A673 (cell line): ENCODE results near the gene FMC1. TPM values are rescaled to one million over a fixed set of nuclear protein-coding genes. Genes with fewer than 3 reads are reported as not detected.

Experiments used
- BruUV-seq: library from RNA; stranded (reverse); fragments of 400-500 nt; replicated peaks from 2 replicates; lab custom pipeline; 2021; lab: Mats Ljungman, UMichigan
- CTCF ChIA-PET: fragments of 300-600 bp; sonication (Branson Sonifier 250); formaldehyde crosslinking; loops from one replicate; lab custom pipeline; 2022; ENCODE audit warnings: antibody characterized with exemption; lab: Charles Lee
- POLR2A ChIA-PET: fragments of 300-600 bp; sonication (Branson Sonifier 250); formaldehyde crosslinking; loops from one replicate; lab custom pipeline; 2022; ENCODE audit warnings: antibody characterized with exemption; ENCODE audit not compliant: low non-redundant PET; lab: Charles Lee
- DNase-seq: peaks from one replicate; pipeline ENCODE4 v3.0.0-alpha.2; 2015; ENCODE audit warnings: low spot score
- H3K27ac ChIP-seq: fragments of 200-600 bp; sonication (generic); 2 replicates; pipeline ENCODE4 v1.5.1; 2016; ENCODE audit warnings: mixed run types, low read depth, mild to moderate bottlenecking, mixed read lengths, antibody characterized with exemption, low read length; ENCODE audit not compliant: poor library complexity, severe bottlenecking
- H3K27me3 ChIP-seq: fragments of 200-600 bp; sonication (generic); replicated peaks from 2 replicates; pipeline ENCODE4 v1.6.1; 2017; ENCODE audit warnings: mixed run types, low read depth, mild to moderate bottlenecking, mixed read lengths, antibody characterized with exemption, low read length; ENCODE audit not compliant: insufficient read depth, poor library complexity
- H3K36me3 ChIP-seq: fragments of 200-600 bp; sonication (generic); 2 replicates; pipeline ENCODE4 v1.6.1; 2016; ENCODE audit warnings: mixed run types, mild to moderate bottlenecking, mixed read lengths, antibody characterized with exemption, low read length; ENCODE audit not compliant: insufficient read depth, poor library complexity, severe bottlenecking
- H3K4me1 ChIP-seq: fragments of 200-600 bp; sonication (generic); 2 replicates; pipeline ENCODE4 v1.6.1; 2017; ENCODE audit warnings: mixed run types, mild to moderate bottlenecking, mixed read lengths, antibody characterized with exemption, low read length; ENCODE audit not compliant: insufficient read depth, poor library complexity, severe bottlenecking
- H3K4me3 ChIP-seq: fragments of 200-600 bp; sonication (generic); 2 replicates; pipeline ENCODE4 v1.5.1; 2016; ENCODE audit warnings: low read depth, mixed run types, mild to moderate bottlenecking, mixed read lengths, low read length; ENCODE audit not compliant: poor library complexity, severe bottlenecking
- H3K9me3 ChIP-seq: fragments of 200-600 bp; sonication (generic); 2 replicates; pipeline ENCODE4 v1.6.1; 2016; ENCODE audit warnings: mixed run types, low read depth, mild to moderate bottlenecking, mixed read lengths, antibody characterized with exemption, low read length; ENCODE audit not compliant: poor library complexity, severe bottlenecking
- EZH2 ChIP-seq: fragments of 200-600 bp; sonication (generic); IDR thresholded peaks from 2 replicates; pipeline ENCODE4 v1.6.1; 2017; ENCODE audit warnings: borderline replicate concordance, low read depth, mild to moderate bottlenecking, mixed read lengths, antibody characterized with exemption, low read length; ENCODE audit not compliant: poor library complexity, severe bottlenecking
- intact Hi-C: fragments of 100-400 bp; cut with micrococcal nuclease; formaldehyde crosslinking; loops from one replicate; pipeline ENCODE4 v1.10.0; 2022; ENCODE audit not compliant: unreplicated experiment
- total RNA-seq: library from RNA; stranded (reverse); gene quantifications from 2 replicates; pipeline ENCODE4 v1.2.3, GENCODE V29; 2021
- TF ChIP-seq, protein P1 (sequence below): fragments of 300-800, 200-600 bp; sonication (generic); conservative IDR thresholded peaks from 2 replicates; pipeline ENCODE4 v1.5.1; 2017; ENCODE audit warnings: low read depth, mild to moderate bottlenecking, antibody characterized with exemption, low read length, moderate library complexity, mixed read lengths

Gene FMC1
- total RNA-seq, 1 experiment from 2014 or later = 11.5 TPM

DNA sequence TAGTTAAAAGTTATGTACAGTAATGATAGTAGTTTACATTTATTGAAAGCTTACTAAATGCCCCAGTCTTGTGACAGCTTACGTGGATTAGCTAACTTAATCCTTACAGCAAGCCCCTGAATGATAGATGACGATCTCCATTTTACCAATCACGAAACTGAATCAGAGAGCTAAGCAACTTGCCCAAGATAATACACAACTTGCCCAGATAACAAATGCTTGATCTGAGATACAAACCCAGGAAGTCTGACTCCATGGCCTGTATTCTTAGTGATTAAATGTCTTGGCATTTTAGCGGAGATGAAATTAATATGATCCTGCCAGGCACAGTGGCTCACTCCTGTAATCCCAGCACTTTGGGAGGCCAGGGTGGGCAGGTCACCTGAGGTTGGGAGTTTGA lies 46.9 kb upstream of the FMC1 start:
- ChIA-PET CTCF (no interaction called here), POLR2A (no interaction called here)
- Histone ChIP-seq H3K4me3 (no peak overlapping the region), H3K4me1 (no peaks in the 10 kb centered on the region), H3K36me3 (no peaks in the 10 kb centered on the region), H3K27me3 (no peaks in the 10 kb centered on the region), H3K9me3 (no peaks in the 10 kb centered on the region), H3K27ac (no peak overlapping the region)
- DNase-seq = no peak
- no TSS peak for BruUV-seq
- TF ChIP-seq, protein P1, sequence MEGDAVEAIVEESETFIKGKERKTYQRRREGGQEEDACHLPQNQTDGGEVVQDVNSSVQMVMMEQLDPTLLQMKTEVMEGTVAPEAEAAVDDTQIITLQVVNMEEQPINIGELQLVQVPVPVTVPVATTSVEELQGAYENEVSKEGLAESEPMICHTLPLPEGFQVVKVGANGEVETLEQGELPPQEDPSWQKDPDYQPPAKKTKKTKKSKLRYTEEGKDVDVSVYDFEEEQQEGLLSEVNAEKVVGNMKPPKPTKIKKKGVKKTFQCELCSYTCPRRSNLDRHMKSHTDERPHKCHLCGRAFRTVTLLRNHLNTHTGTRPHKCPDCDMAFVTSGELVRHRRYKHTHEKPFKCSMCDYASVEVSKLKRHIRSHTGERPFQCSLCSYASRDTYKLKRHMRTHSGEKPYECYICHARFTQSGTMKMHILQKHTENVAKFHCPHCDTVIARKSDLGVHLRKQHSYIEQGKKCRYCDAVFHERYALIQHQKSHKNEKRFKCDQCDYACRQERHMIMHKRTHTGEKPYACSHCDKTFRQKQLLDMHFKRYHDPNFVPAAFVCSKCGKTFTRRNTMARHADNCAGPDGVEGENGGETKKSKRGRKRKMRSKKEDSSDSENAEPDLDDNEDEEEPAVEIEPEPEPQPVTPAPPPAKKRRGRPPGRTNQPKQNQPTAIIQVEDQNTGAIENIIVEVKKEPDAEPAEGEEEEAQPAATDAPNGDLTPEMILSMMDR = no peak
- TF ChIP-seq EZH2 = no peak
- intact Hi-C loops = no loop called here

DNA sequence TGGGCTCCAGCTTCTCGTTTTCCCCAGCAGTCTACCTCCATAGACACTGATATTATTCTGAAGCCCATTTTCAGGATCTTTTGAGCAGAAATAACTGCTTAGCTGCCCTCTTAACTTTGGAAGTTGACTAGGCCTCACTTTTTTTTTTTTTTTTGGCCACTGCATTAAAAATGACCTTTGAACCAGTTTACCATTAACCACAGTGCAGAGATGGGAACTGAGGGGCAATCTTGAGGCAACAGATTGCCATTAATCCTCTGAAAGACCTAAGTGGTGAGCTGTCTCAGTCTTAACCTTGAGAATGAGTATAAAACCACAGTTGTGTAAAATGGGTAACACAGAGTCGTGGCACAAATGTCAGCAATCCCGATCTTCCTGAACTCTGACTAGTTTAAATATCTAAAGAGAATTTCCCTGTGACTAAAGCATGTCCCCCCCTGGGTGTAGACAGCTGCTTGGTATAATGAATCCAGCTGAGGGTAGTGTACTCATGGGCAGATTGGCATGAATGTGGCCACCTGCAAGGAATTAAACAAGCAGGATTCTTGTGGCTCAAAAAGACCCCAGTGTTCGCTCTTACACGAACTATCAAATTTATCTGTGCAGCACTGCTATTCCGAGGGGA lies 46.1 kb upstream of the FMC1 start:
- Histone ChIP-seq H3K27ac (no peak overlapping the region), H3K9me3 (no peaks in the 10 kb centered on the region), H3K27me3 (no peaks in the 10 kb centered on the region), H3K4me3 (no peak overlapping the region), H3K36me3 (no peaks in the 10 kb centered on the region), H3K4me1 (no peaks in the 10 kb centered on the region)
- POLR2A ChIA-PET = no interaction called here
- DNase-seq = no peak
- CTCF ChIA-PET = no interaction called here
- intact Hi-C loops = no loop called here
- BruUV-seq = no TSS peak
- TF ChIP-seq, protein P1 = no peak
- no peak for TF ChIP-seq EZH2

DNA sequence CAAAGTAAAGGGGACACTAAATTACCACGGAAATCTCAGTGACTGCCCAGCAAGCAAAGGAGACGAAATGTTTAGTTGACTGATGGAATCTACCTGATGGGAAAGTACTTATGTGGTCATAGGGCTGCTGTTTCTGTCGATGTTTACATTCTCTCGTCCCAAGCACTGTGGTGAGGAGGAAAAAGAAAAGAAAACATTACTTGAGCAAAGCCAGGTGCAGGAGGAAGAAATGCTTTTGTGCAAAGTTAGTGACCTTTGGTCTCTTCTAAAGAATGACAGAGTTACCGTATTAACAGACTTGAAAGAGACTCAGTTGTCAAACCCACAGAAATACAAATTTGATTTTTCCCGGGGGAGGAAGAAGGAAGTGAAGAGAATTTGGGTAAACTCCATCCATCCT lies 43.3 kb upstream of the FMC1 start:
- DNase-seq = no peak
- ChIA-PET POLR2A (no interaction called here), CTCF (no interaction called here)
- H3K27ac ChIP-seq = no peak overlapping the region
- intact Hi-C loops = no loop called here
- H3K4me1 ChIP-seq = no peaks in the 10 kb centered on the region
- H3K4me3 ChIP-seq = no peak overlapping the region
- TF ChIP-seq EZH2 = no peak
- TF ChIP-seq, protein P1 = no peak
- H3K27me3 ChIP-seq = no peaks in the 10 kb centered on the region
- BruUV-seq = no TSS peak
- no peaks in the 10 kb centered on the region for H3K9me3 ChIP-seq
- H3K36me3 ChIP-seq = no peaks in the 10 kb centered on the region
